Heart left ventricle (tissue), 16 donors: ENCODE results near the gene FEN1. TPM values are rescaled to one million over a fixed set of nuclear protein-coding genes. Genes with fewer than 3 reads are reported as not detected.

Experiments used
- ATAC-seq, 4 donors: fragments of 200-7000 bp; cut with Tn5 transposase; one replicate each; pipeline ENCODE4 v1.9.1; 2020 to 2022; ENCODE audit warnings: moderate library complexity in 4 of 4, mild to moderate bottlenecking in 3 of 4, moderate number of reproducible peaks in 1 of 4
- DNase-seq, 5 donors: peaks; one replicate each; pipeline ENCODE4 v3.0.0-alpha.2; 2020
- H3K27ac ChIP-seq, 12 donors: fragments of 200-600 bp; sonication (generic) in 4 of 12; one replicate each; pipeline versions ENCODE4 v1.5.0 to v1.8.0; 2016 to 2022; ENCODE audit warnings: mild to moderate bottlenecking in 2 of 12
- H3K27me3 ChIP-seq, 9 donors: fragments of 200-600 bp; sonication (generic) in 2 of 9; one replicate each; pipeline versions ENCODE4 v1.5.1 to v1.8.0; 2016 to 2022; ENCODE audit warnings: mild to moderate bottlenecking in 3 of 9
- H3K36me3 ChIP-seq, 9 donors: fragments of 200-600 bp; sonication (generic) in 2 of 9; one replicate each; pipeline versions ENCODE4 v1.5.0 to v1.8.0; 2018 to 2022; ENCODE audit warnings: mild to moderate bottlenecking in 2 of 9
- H3K4me1 ChIP-seq, 12 donors: fragments of 200-600 bp; sonication (generic) in 4 of 12; one replicate each; pipeline versions ENCODE4 v1.5.0 to v1.8.0; 2016 to 2022; ENCODE audit warnings: mild to moderate bottlenecking in 3 of 12
- H3K4me3 ChIP-seq, 12 donors: fragments of 200-600 bp; sonication (generic) in 4 of 12; one replicate each; pipeline versions ENCODE4 v1.5.0 to v1.8.0; 2017 to 2022; ENCODE audit warnings: mild to moderate bottlenecking in 9 of 12, moderate library complexity in 4 of 12
- H3K9me3 ChIP-seq, 12 donors: fragments of 200-600 bp; sonication (generic) in 4 of 12; one replicate each; pipeline versions ENCODE4 v1.5.0 to v1.8.0; 2016 to 2022; ENCODE audit warnings: mild to moderate bottlenecking in 1 of 12
- CTCF ChIP-seq, 12 donors: fragments of 200-600 bp; sonication (generic) in 4 of 12; IDR thresholded peaks; one replicate each; pipeline versions ENCODE4 v1.5.0 to v1.8.0; 2018 to 2022; ENCODE audit warnings: antibody characterized with exemption in 12 of 12, mild to moderate bottlenecking in 5 of 12
- POLR2A ChIP-seq, 2 donors: fragments of 450-650 bp; IDR thresholded peaks; one replicate each; pipeline ENCODE4 v1.6.1; 2017; ENCODE audit warnings: antibody characterized with exemption in 2 of 2, mild to moderate bottlenecking in 2 of 2, moderate library complexity in 2 of 2
- WGBS, 4 donors: extraction: QIAGEN DNeasy Blood & Tissue Kit in 2 of 4; methylation state at CpG; one replicate each; pipeline versions ENCODE4 v1.1.5 to v1.1.7; 2013 to 2018; 5-methylcytosine and 5-hydroxymethylcytosine counted together
- intact Hi-C, 10 donors: fragments of 100-400 bp; cut with DNase I; formaldehyde crosslinking; loops; one replicate each; pipeline versions ENCODE4 v1.11.1 to v1.14.2; 2022
- polyA plus RNA-seq, 2 donors: library from polyadenylated mRNA; stranded (reverse); fragments of 200-250 nt; gene quantifications; one replicate each; pipeline ENCODE4 v1.2.3, GENCODE V29; 2013
- total RNA-seq, 9 donors: library from RNA; depleted of rRNA in 2 of 9; stranded (reverse); fragments of >200 nt in 2 of 9; fragmentation: NEBNext Ultra II Directional in 3 of 9; extraction: Animal tissue kit (Norgen Biotek cat#: 25700) in 3 of 9; gene quantifications; one replicate each; pipeline versions ENCODE4 v1.1.0 to v1.2.4, GENCODE V29; 2016 to 2023
- donor health status: ischemic (EF 13 %, LVEDD 7.1; RV severe dilation, severe dysfunction).
- donor health status: healthy with polysubstance abuse.
- donor health status: DM: no; HTN: yes; CAD: no.
- donor health status: DM: no; HTN: no; CAD: no.
- donor health status: ischemic (EF 25% LVEDD 6.9; RV normal size, moderate dysfunction).
- donor health status: ischemic (EF 25% LVEDD 5.7; RV mildly dilated, moderate dysfunction).
- donor health status: healthy.
- donor health status: DM: yes; HTN: yes; CAD: no.
- donor health status: ischemic (EF 35%, LVEDD 5.7; RV mildly dilated, moderate dysfunction).
- donor health status: nonischemic (EF 11% LVEDD 7.7; RV severe dilation, severe dysfunction).
- donor health status: DM: yes; HTN: yes; CAD: no.
- donor health status: PGD.
- donor health status: ischemic (EF 29% LVEDD 5.4; RV normal size, mild dysfunction).
- donor health status: nonischemic (EF 23%, LVEDD 6.1; RV moderate dilation, normal function).

The FEN1 gene
- total and polyA plus RNA-seq, 11 donors: 2.6 to 13.7 (median 6.8) TPM

GRCh38 chr11:61828629-61829407, 36.1 kb downstream of the FEN1 start:
- Histone ChIP-seq H3K27ac (peak overlapping the region; percentile 8 to 96 (median 86)), H3K36me3 (no peaks in the 10 kb centered on the region), H3K9me3 (no peaks in the 10 kb centered on the region), H3K4me3 (peak overlapping the region; percentile 47 to 80 (median 66)), H3K4me1 (peaks cover 0 to 57% (median 31%) of the 10 kb centered on the region in 12 donors), H3K27me3 (no peaks in the 10 kb centered on the region)
- 1 to 11% (median 1%) methylated on average over 24 to 55 of the region's 55 CpGs for WGBS, 4 donors
- intact Hi-C loops: loop anchor here in 2 of 10 donors (1.0 kb wide), 2 partner anchors 14 to 62 kb away; partner anchors contain the start of gene FADS3 (in 1 of the 2)
- ATAC-seq (peak; percentile 25 to 52 (median 40)), DNase-seq (peak; percentile 56 to 77 (median 63))
- TF ChIP-seq CTCF (IDR thresholded peaks at IDR 0.05): peak; percentile 17 to 64 (median 42)
- no peak for TF ChIP-seq POLR2A (IDR thresholded peaks at IDR 0.05)

- WGBS, 4 donors: 72 to 91% (median 81%) methylated on average over 4 of the region's 4 CpGs
- intact Hi-C loops: no loop called here
- H3K4me3 ChIP-seq: peak overlapping the region in 7 of 12 donors; percentile 58 to 80 (median 74)
- H3K4me1 ChIP-seq: peaks cover 0 to 67% (median 40%) of the 10 kb centered on the region in 12 donors
- DNase-seq: peak in 1 of 5 donors; percentile 18
- ATAC-seq: no peak
- H3K27me3 ChIP-seq: no peaks in the 10 kb centered on the region
- H3K27ac ChIP-seq: peak overlapping the region in 8 of 12 donors; percentile 33 to 93 (median 81)
- H3K9me3 ChIP-seq: no peaks in the 10 kb centered on the region
- H3K36me3 ChIP-seq: no peaks in the 10 kb centered on the region
- TF ChIP-seq POLR2A (IDR thresholded peaks at IDR 0.05): no peak
- TF ChIP-seq CTCF (IDR thresholded peaks at IDR 0.05): no peak
These were observed 37.1 kb downstream of the FEN1 start for GRCh38 chr11:61829806-61830205.

GRCh38 chr11:61830237-61831105, 37.8 kb downstream of the FEN1 start:
- H3K36me3 ChIP-seq: no peaks in the 10 kb centered on the region
- intact Hi-C loops: no loop called here
- TF ChIP-seq POLR2A (IDR thresholded peaks at IDR 0.05): no peak
- peak overlapping the region in 3 of 12 donors; percentile 67 to 80 (median 75) for H3K4me3 ChIP-seq
- no peaks in the 10 kb centered on the region for H3K9me3 ChIP-seq
- peak in 1 of 5 donors; percentile 6 for DNase-seq
- ATAC-seq: no peak
- 57 to 68% (median 64%) methylated on average over 8 of the region's 8 CpGs for WGBS, 4 donors
- peak overlapping the region in 8 of 12 donors; percentile 20 to 91 (median 54) for H3K27ac ChIP-seq
- H3K27me3 ChIP-seq: no peaks in the 10 kb centered on the region
- peaks cover 0 to 74% (median 46%) of the 10 kb centered on the region in 12 donors for H3K4me1 ChIP-seq

- Histone ChIP-seq H3K36me3 (no peaks in the 10 kb centered on the region), H3K9me3 (no peaks in the 10 kb centered on the region), H3K4me3 (no peak overlapping the region), H3K27me3 (no peaks in the 10 kb centered on the region), H3K27ac (peak overlapping the region in 3 of 12 donors; percentile 15 to 65 (median 17)), H3K4me1 (peaks cover 0 to 76% (median 46%) of the 10 kb centered on the region in 12 donors)
- ATAC-seq (no peak), DNase-seq (peak in 1 of 5 donors; percentile 20)
- intact Hi-C loops: no loop called here
- WGBS, 4 donors: 90 to 96% (median 94%) methylated on average over 4 of the region's 4 CpGs
- no peak for TF ChIP-seq POLR2A (IDR thresholded peaks at IDR 0.05)
These were observed 39.5 kb downstream of the FEN1 start for GRCh38 chr11:61832207-61832606.
